Calu3 (cell line): ENCODE results near the gene NRG3. TPM values are rescaled to one million over a fixed set of nuclear protein-coding genes. Genes with fewer than 3 reads are reported as not detected.
"Not testable (repeated sequence)": the region's sequence is repeated elsewhere in the genome, so short reads cannot be mapped to it uniquely, and the experiment has no call there.

Source experiments
- BruUV-seq: library from RNA; stranded (reverse); fragments of 400-500 nt; replicated peaks from 2 replicates; lab custom pipeline; 2021; lab: Mats Ljungman, UMichigan
- CTCF ChIA-PET: fragments of 300-600 bp; sonication (Branson Sonifier 250); formaldehyde crosslinking; loops from one replicate; lab custom pipeline; 2022; ENCODE audit warnings: antibody characterized with exemption; lab: Charles Lee
- DNase-seq: peaks from one replicate; pipeline ENCODE4 v3.0.0; 2022
- H3K27ac Mint-ChIP-seq: one replicate; pipeline ENCODE4 v1.8.0; 2022; ENCODE audit warnings: mixed read lengths; ENCODE audit not compliant: unreplicated experiment
- H3K27me3 Mint-ChIP-seq: one replicate; pipeline ENCODE4 v1.8.0; 2022; ENCODE audit warnings: mixed read lengths; ENCODE audit not compliant: unreplicated experiment
- H3K36me3 Mint-ChIP-seq: one replicate; pipeline ENCODE4 v1.8.0; 2022; ENCODE audit warnings: mild to moderate bottlenecking, moderate library complexity, mixed read lengths; ENCODE audit not compliant: insufficient read depth, unreplicated experiment
- H3K4me1 Mint-ChIP-seq: one replicate; pipeline ENCODE4 v1.8.0; 2022; ENCODE audit warnings: mild to moderate bottlenecking, low read depth, mixed read lengths; ENCODE audit not compliant: unreplicated experiment
- H3K4me3 Mint-ChIP-seq: one replicate; pipeline ENCODE4 v1.8.0; 2022; ENCODE audit warnings: mild to moderate bottlenecking, low read depth, moderate library complexity, mixed read lengths; ENCODE audit not compliant: unreplicated experiment
- H3K9me3 Mint-ChIP-seq: one replicate; pipeline ENCODE4 v1.8.0; 2022; ENCODE audit warnings: low read depth, mixed read lengths; ENCODE audit not compliant: unreplicated experiment
- intact Hi-C: fragments of 100-400 bp; cut with micrococcal nuclease; formaldehyde crosslinking; loops from one replicate; pipeline ENCODE4 v1.10.0; 2022; ENCODE audit not compliant: unreplicated experiment
- total RNA-seq: library from RNA; stranded (reverse); gene quantifications from 2 replicates; pipeline ENCODE4 v1.2.3, GENCODE V29; 2022
- TF ChIP-seq, protein P1 (sequence below): fragments of 200-600 bp; IDR thresholded peaks from one replicate; pipeline ENCODE4 v1.8.0; 2022; ENCODE audit warnings: antibody characterized with exemption; ENCODE audit not compliant: unreplicated experiment

The NRG3 gene
- total RNA-seq, 1 experiment from 2014 or later: 46.3 TPM

DNA sequence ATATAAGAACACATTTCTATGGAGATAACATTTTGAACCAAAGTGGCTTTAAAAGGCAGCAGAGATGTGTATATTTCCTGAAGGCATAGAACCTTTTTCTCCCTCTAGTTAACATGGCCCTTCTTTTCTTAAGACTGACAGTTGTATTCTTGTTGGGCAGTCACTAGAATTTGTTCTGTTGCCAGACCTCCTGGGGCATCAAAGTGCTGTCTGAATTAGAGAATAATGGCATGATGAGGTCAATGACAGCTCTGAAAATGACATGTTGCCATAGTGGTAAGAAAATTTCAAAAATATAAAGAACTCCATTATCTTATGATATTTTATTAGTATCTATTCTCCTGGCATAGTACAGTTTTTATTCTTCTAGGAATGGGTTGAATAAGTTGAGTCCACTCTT lies 446.7 kb downstream of the NRG3 start:
- Mint-ChIP-seq H3K4me3 (no peak overlapping the region), H3K36me3 (no peaks in the 10 kb centered on the region), H3K27ac (no peak overlapping the region), H3K4me1 (peaks cover 12% of the 10 kb centered on the region), H3K9me3 (no peaks in the 10 kb centered on the region), H3K27me3 (no peaks in the 10 kb centered on the region)
- intact Hi-C loops: no loop called here
- TF ChIP-seq, protein P1, sequence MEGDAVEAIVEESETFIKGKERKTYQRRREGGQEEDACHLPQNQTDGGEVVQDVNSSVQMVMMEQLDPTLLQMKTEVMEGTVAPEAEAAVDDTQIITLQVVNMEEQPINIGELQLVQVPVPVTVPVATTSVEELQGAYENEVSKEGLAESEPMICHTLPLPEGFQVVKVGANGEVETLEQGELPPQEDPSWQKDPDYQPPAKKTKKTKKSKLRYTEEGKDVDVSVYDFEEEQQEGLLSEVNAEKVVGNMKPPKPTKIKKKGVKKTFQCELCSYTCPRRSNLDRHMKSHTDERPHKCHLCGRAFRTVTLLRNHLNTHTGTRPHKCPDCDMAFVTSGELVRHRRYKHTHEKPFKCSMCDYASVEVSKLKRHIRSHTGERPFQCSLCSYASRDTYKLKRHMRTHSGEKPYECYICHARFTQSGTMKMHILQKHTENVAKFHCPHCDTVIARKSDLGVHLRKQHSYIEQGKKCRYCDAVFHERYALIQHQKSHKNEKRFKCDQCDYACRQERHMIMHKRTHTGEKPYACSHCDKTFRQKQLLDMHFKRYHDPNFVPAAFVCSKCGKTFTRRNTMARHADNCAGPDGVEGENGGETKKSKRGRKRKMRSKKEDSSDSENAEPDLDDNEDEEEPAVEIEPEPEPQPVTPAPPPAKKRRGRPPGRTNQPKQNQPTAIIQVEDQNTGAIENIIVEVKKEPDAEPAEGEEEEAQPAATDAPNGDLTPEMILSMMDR: no peak
- CTCF ChIA-PET: no interaction called here
- no peak for DNase-seq
- BruUV-seq: no TSS peak

DNA sequence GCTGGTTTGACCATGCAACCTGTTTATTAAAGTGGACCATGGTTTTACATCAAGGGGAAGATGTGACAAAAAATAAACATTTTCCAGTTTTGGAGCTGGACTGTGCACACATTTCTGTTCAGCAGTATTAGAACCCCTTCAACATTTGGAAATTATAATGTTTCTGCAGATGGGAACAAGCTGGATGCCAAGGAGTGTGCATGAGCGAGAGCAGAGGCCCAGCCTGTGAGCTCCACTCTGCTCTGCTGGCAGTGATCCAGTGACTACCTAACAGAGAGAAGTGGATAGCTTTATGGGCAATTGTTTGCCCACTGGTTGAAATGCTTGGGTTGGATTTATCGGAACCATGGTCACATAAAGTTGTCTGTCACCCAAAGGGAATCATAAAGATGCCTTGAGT lies 456.7 kb downstream of the NRG3 start:
- Mint-ChIP-seq H3K27me3 (no peaks in the 10 kb centered on the region), H3K36me3 (no peaks in the 10 kb centered on the region), H3K9me3 (no peaks in the 10 kb centered on the region), H3K4me3 (no peak overlapping the region), H3K4me1 (no peaks in the 10 kb centered on the region), H3K27ac (no peak overlapping the region)
- CTCF ChIA-PET: no interaction called here
- DNase-seq: no peak
- BruUV-seq: no TSS peak
- intact Hi-C loops: no loop called here
- TF ChIP-seq, protein P1: no peak

DNA sequence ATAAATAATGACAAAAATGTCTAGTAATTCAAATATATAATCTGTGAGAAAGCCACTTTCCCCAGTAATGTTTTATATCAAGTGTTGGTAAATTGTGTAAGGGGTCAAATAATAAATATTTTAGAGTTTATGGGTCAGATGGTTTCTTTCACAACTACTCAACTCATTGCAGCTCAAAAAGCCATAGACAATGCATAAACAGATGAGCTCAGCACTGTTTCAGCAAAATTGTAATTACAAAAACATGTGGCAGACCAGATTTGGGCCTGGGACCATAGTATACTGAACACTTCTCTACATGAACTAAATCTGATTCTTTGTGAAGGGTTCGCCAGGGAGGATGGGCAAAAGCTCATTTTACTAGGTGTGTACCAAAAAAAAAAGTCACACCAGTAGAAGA lies 460.8 kb downstream of the NRG3 start:
- Mint-ChIP-seq H3K4me1 (no peaks in the 10 kb centered on the region), H3K36me3 (no peaks in the 10 kb centered on the region), H3K4me3 (no peak overlapping the region), H3K27me3 (no peaks in the 10 kb centered on the region), H3K27ac (no peak overlapping the region), H3K9me3 (no peaks in the 10 kb centered on the region)
- TF ChIP-seq, protein P1: no peak
- intact Hi-C loops: no loop called here
- DNase-seq: no peak
- CTCF ChIA-PET: no interaction called here
- BruUV-seq: no TSS peak

DNA sequence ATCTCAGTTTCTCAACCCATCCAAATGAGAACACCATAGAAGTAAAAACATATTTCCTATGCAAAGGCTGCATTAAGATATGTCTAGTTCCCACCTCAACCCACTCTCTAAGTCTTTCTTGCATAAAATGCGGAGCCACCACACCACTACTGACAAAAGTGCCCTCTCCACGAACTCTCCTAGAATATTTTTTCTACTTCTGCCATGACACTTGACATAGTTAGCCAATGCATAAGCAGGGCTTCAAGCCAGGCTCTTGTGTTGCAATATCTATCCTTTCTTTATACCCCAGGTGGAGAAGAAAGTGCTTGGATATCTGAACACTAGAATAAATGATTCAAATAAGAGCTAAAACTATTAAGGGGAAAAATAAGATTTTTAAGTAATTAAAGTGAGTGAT lies 465.2 kb downstream of the NRG3 start:
- TF ChIP-seq, protein P1: no peak
- Mint-ChIP-seq H3K4me3 (no peak overlapping the region), H3K27me3 (no peaks in the 10 kb centered on the region), H3K36me3 (no peaks in the 10 kb centered on the region), H3K27ac (no peak overlapping the region), H3K9me3 (no peaks in the 10 kb centered on the region), H3K4me1 (no peaks in the 10 kb centered on the region)
- BruUV-seq: no TSS peak
- intact Hi-C loops: no loop called here
- DNase-seq: no peak
- CTCF ChIA-PET: no interaction called here

DNA sequence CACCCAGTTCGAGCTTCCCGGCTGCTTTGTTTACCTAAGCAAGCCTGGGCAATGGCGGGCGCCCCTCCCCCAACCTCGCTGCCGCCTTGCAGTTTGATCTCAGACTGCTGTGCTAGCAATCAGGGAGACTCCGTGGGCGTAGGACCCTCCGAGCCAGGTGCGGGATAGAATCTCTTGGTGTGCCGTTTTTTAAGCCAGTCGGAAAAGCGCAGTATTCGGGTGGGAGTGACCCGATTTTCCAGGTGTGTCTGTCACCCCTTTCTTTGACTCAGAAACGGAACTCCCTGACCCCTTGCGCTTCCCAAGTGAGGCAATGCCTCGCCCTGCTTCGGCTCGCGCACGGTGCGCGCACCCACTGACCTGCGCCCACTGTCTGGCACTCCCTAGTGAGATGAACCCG lies 474.6 kb downstream of the NRG3 start:
- BruUV-seq, DNase-seq, intact Hi-C loops, H3K4me1 Mint-ChIP-seq, H3K27ac Mint-ChIP-seq, H3K4me3 Mint-ChIP-seq, H3K27me3 Mint-ChIP-seq, H3K9me3 Mint-ChIP-seq, CTCF ChIA-PET, H3K36me3 Mint-ChIP-seq: not testable (repeated sequence)
